IMR-90 (cell line): ENCODE data around the gene DCLK1. TPM values are rescaled to one million over a fixed set of nuclear protein-coding genes. Genes with fewer than 3 reads are reported as not detected.
A peak's percentile ranks its signal among the peaks of the same experiment; 100 is the strongest.

ENCODE experiments used
- ATAC-seq: fragments of 200-7000 bp; cut with Tn5 transposase; 2 replicates; pipeline ENCODE4 v1.9.1; 2020; ENCODE audit warnings: low read depth, mild to moderate bottlenecking, moderate library complexity
- BruUV-seq: library from RNA; stranded (reverse); fragments of 400-500 nt; replicated peaks from 2 replicates; lab custom pipeline; 2021; lab: Mats Ljungman, UMichigan
- CTCF ChIA-PET: fragments of 300-600 bp; formaldehyde crosslinking; extraction: SDS; loops from one replicate; lab custom pipeline; 2021; ENCODE audit warnings: antibody characterized with exemption; lab: Yijun Ruan, JAX
- POLR2A ChIA-PET: fragments of 300-600 bp; sonication (Branson Sonifier 250); formaldehyde crosslinking; loops from one replicate; lab custom pipeline; 2022; ENCODE audit warnings: antibody characterized with exemption; ENCODE audit not compliant: unreplicated experiment; lab: Charles Lee
- DNase-seq: peaks from one replicate; pipeline ENCODE4 v3.0.0; 2013
- H2AFZ ChIP-seq: replicated peaks from 2 replicates; pipeline ENCODE3; 2013; ENCODE audit warnings: low read length, mild to moderate bottlenecking; ENCODE audit not compliant: poor library complexity
- H2AK5ac ChIP-seq: 2 replicates; pipeline ENCODE4 v1.6.1; 2013; ENCODE audit warnings: low read depth, low read length, inconsistent platforms
- H2AK9ac ChIP-seq: replicated peaks from 2 replicates; pipeline ENCODE3; 2013; ENCODE audit warnings: mild to moderate bottlenecking, low read depth, low read length, moderate library complexity; ENCODE audit not compliant: poor library complexity
- H2BK120ac ChIP-seq: 2 replicates; pipeline ENCODE4 v1.6.1; 2013; ENCODE audit warnings: low read depth, low read length, inconsistent platforms
- H2BK15ac ChIP-seq: 3 replicates; pipeline ENCODE4 v1.6.1; 2013; ENCODE audit warnings: low read depth, low read length, inconsistent platforms
- H2BK20ac ChIP-seq: 2 replicates; pipeline ENCODE4 v1.6.1; 2013; ENCODE audit warnings: low read depth, mild to moderate bottlenecking, inconsistent platforms, low read length, moderate library complexity
- H2BK5ac ChIP-seq: 2 replicates; pipeline ENCODE4 v1.6.1; 2013; ENCODE audit warnings: mild to moderate bottlenecking, low read depth, low read length, inconsistent platforms; ENCODE audit not compliant: poor library complexity, severe bottlenecking
- H3K14ac ChIP-seq: replicated peaks from 2 replicates; pipeline ENCODE4 v1.6.1; 2013; ENCODE audit warnings: low read depth, low read length, inconsistent platforms
- H3K18ac ChIP-seq: 2 replicates; pipeline ENCODE4 v1.6.1; 2013; ENCODE audit warnings: low read depth, low read length, control low read depth
- H3K23ac ChIP-seq: 2 replicates; pipeline ENCODE4 v1.6.1; 2013; ENCODE audit warnings: low read depth, low read length, inconsistent platforms
- H3K27ac ChIP-seq: 2 replicates; pipeline ENCODE4 v1.5.1; 2013; ENCODE audit warnings: mild to moderate bottlenecking, control low read depth, low read length; ENCODE audit not compliant: insufficient read depth
- H3K27me3 ChIP-seq: 2 replicates; pipeline ENCODE4 v1.6.1; 2013; ENCODE audit warnings: low read length; ENCODE audit not compliant: control insufficient read depth, insufficient read depth
- H3K36me3 ChIP-seq: 2 replicates; pipeline ENCODE4 v1.6.1; 2013; ENCODE audit warnings: low read length, mixed read lengths; ENCODE audit not compliant: control insufficient read depth, insufficient read depth
- H3K4ac ChIP-seq: 2 replicates; pipeline ENCODE4 v1.6.1; 2013; ENCODE audit warnings: low read depth, low read length, inconsistent platforms
- H3K4me1 ChIP-seq: 2 replicates; pipeline ENCODE4 v1.6.1; 2013; ENCODE audit warnings: low read length, mixed read lengths; ENCODE audit not compliant: control insufficient read depth, insufficient read depth
- H3K4me2 ChIP-seq: 2 replicates; pipeline ENCODE4 v1.6.1; 2013; ENCODE audit warnings: low read depth, mild to moderate bottlenecking, control low read depth, low read length, moderate library complexity
- H3K4me3 ChIP-seq: 2 replicates; pipeline ENCODE4 v1.5.1; 2013; ENCODE audit warnings: low read depth, mild to moderate bottlenecking, control low read depth, low read length, moderate library complexity; ENCODE audit not compliant: insufficient read depth
- H3K56ac ChIP-seq: 2 replicates; pipeline ENCODE4 v1.6.1; 2013; ENCODE audit warnings: low read length, inconsistent platforms; ENCODE audit not compliant: insufficient read depth; ENCODE audit errors: extremely low read depth
- H3K79me1 ChIP-seq, 2 experiments: 2 replicates each; pipeline ENCODE4 v1.6.1; 2013; ENCODE audit warnings: low read length in 2 of 2, inconsistent platforms in 1 of 2, low read depth in 1 of 2
- H3K9ac ChIP-seq: 2 replicates; pipeline ENCODE4 v1.6.1; 2013; ENCODE audit warnings: low read depth, low read length, control low read depth
- H3K9me1 ChIP-seq: 2 replicates; pipeline ENCODE4 v1.6.1; 2013; ENCODE audit warnings: low read length, inconsistent platforms; ENCODE audit not compliant: insufficient read depth
- H3K9me3 ChIP-seq: 2 replicates; pipeline ENCODE4 v1.6.1; 2013; ENCODE audit warnings: low read length; ENCODE audit not compliant: control insufficient read depth, insufficient read depth
- H4K20me1 ChIP-seq: 2 replicates; pipeline ENCODE4 v1.6.1; 2013; ENCODE audit warnings: low read length, inconsistent platforms; ENCODE audit not compliant: insufficient read depth
- H4K5ac ChIP-seq: 2 replicates; pipeline ENCODE4 v1.6.1; 2013; ENCODE audit warnings: mild to moderate bottlenecking, low read depth, low read length, control low read depth
- H4K8ac ChIP-seq, 2 experiments: 2 replicates each; pipeline ENCODE4 v1.6.1; 2013; ENCODE audit warnings: low read depth in 2 of 2, low read length in 2 of 2, control low read depth in 1 of 2, inconsistent platforms in 1 of 2
- H4K91ac ChIP-seq: 2 replicates; pipeline ENCODE4 v1.6.1; 2013; ENCODE audit warnings: low read depth, low read length, inconsistent platforms; ENCODE audit not compliant: insufficient read depth
- CEBPB ChIP-seq: IDR thresholded peaks from 2 replicates; pipeline ENCODE4 v1.6.1; 2012; ENCODE audit warnings: low read depth, low read length, improper control_type of control experiment
- WGBS, 2 experiments: methylation state at CpG; one replicate each; pipeline versions ENCODE4 v1.1.5 to v1.1.7; 2013; ENCODE audit warnings: missing lambda C conversion rate in 2 of 2; ENCODE audit not compliant: insufficient read length in 1 of 2; ENCODE audit errors: extremely low coverage in 2 of 2; 5-methylcytosine and 5-hydroxymethylcytosine counted together
- dilution Hi-C: fragments of 300-500 bp; cut with HindIII; formaldehyde crosslinking; loops from one replicate; pipeline ENCODE4 v1.14.3; 2018; ENCODE audit warnings: low sequenced_read_pairs; ENCODE audit not compliant: unreplicated experiment
- in situ Hi-C: fragments of 300-500 bp; cut with MboI; formaldehyde crosslinking; loops from 3 replicates; pipeline ENCODE4 v1.14.3; 2019; ENCODE audit warnings: low sequenced_read_pairs, inconsistent platforms, mixed read lengths
- intact Hi-C: fragments of 100-400 bp; cut with micrococcal nuclease; formaldehyde crosslinking; loops from 2 replicates; pipeline ENCODE4 v1.10.0; 2022
- polyA plus RNA-seq, 3 experiments: library from polyadenylated mRNA; depleted of rRNA; stranded (reverse); fragments of >200 nt; gene quantifications; 2 replicates each; pipeline ENCODE4 v1.2.3, GENCODE V29; 2012; ENCODE audit warnings: low replicate concordance in 1 of 3
- total RNA-seq: library from RNA; depleted of rRNA; stranded (reverse); fragments of >200 nt; gene quantifications from 2 replicates; pipeline ENCODE4 v1.2.3, GENCODE V29; 2012
- TF ChIP-seq, protein P1 (sequence below): fragments of 150-350 bp; IDR thresholded peaks from 2 replicates; pipeline ENCODE4 v1.6.1; 2016; ENCODE audit warnings: low read depth, mild to moderate bottlenecking, low read length, moderate library complexity, borderline replicate concordance

Gene DCLK1
- total and polyA plus RNA-seq, 2 of the 4 experiments (the other 2 are of a cell fraction): under 0.01 to 0.02 TPM

DNA sequence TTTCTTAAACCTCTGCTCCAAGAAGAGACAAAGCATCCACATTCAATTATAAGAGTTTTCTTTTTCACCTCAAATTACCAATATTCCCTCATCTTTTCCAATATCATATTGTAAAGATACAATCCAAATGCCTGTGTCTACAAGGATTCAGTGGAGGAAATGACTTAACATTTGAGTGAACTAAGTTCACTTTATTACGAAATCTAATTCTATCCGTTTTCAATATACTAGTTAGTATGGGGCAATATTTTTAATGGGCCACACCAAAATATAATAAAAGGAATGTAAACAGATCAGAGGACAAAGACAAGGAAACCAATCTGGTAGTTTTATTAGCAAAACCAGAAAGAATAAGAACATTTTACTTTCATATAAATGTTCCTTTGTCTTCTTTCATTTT lies 136.0 kb downstream of the DCLK1 start:
- intact Hi-C loops (no loop called here), dilution Hi-C loops (no loop called here), in situ Hi-C loops (loop anchor here (25.0 kb wide), 1 partner anchor 742 kb away; no protein-coding TSS in a partner anchor)
- Histone ChIP-seq H4K91ac (no peak overlapping the region), H3K23ac (no peak overlapping the region), H4K5ac (no peak overlapping the region), H2BK15ac (no peak overlapping the region), H3K4ac (no peak overlapping the region), H3K27me3 (peaks cover 2% of the 10 kb centered on the region; the same call in 1 of the 2 replicates), H3K14ac (no peak overlapping the region), H3K79me1 (no peaks in the 10 kb centered on the region), H2AK9ac (no peak overlapping the region), H2BK20ac (no peak overlapping the region), H2BK120ac (no peak overlapping the region), H2AFZ (no peak overlapping the region), H3K36me3 (no peaks in the 10 kb centered on the region), H3K4me2 (no peak overlapping the region), H3K56ac (no peak overlapping the region), H2BK5ac (no peak overlapping the region), H3K9me3 (no peaks in the 10 kb centered on the region), H4K8ac (no peak overlapping the region), H3K18ac (no peak overlapping the region), H3K9ac (no peak overlapping the region), H3K4me1 (no peaks in the 10 kb centered on the region), H4K20me1 (no peaks in the 10 kb centered on the region), H3K9me1 (no peaks in the 10 kb centered on the region), H2AK5ac (no peak overlapping the region), H3K4me3 (no peak overlapping the region), H3K27ac (no peak overlapping the region)
- ATAC-seq (no peak), DNase-seq (no peak)
- POLR2A ChIA-PET: no interaction called here
- CTCF ChIA-PET: no interaction called here
- TF ChIP-seq CEBPB: peak; percentile 46
- TF ChIP-seq, protein P1, sequence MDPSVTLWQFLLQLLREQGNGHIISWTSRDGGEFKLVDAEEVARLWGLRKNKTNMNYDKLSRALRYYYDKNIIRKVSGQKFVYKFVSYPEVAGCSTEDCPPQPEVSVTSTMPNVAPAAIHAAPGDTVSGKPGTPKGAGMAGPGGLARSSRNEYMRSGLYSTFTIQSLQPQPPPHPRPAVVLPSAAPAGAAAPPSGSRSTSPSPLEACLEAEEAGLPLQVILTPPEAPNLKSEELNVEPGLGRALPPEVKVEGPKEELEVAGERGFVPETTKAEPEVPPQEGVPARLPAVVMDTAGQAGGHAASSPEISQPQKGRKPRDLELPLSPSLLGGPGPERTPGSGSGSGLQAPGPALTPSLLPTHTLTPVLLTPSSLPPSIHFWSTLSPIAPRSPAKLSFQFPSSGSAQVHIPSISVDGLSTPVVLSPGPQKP: no peak
- no TSS peak for BruUV-seq
- WGBS, 2 experiments: no CpG with 5 or more reads among the region's 2 CpGs
